HG03196 (cell line): ENCODE measurements around the gene SCAPER.

Experiments
- ATAC-seq: cut with Tn5 transposase; IDR thresholded peaks from one replicate; pipeline ENCODE4 v1.9.1; 2021; ENCODE audit not compliant: unreplicated experiment

Gene SCAPER

DNA sequence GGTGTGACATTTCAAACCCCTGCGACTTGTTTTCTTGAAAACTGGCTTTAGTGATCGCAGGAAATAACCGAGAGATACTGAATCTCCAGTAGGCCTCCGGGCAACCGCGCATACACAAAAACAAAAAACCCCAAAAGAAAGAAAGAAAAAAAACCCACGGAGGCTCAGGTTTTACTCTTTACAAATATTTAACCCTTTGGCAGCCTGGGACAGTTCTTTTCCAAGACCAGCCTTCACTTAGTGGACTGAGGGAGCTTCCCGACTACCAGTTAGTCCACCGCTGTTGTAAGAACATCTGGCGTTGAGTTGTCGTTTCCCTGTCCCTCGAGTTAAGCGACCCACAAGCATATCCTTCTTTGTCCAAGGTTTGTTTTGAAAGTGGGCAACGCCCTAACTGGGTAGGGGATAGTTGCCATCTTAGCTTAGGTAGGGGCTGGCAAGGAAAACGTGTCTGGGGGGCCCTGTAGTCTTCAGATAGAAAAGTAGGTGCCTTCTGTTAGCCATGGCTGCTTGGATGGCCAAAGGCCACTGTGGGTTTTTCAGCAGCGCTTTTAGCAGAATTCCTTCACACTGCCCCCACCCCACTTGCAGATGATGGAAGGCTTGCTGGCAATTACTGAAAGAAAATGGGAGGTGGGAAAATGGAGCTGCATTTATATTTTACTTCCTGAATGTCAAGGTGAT, 561.7 kb downstream of the SCAPER start:
- ATAC-seq, result no peak

DNA sequence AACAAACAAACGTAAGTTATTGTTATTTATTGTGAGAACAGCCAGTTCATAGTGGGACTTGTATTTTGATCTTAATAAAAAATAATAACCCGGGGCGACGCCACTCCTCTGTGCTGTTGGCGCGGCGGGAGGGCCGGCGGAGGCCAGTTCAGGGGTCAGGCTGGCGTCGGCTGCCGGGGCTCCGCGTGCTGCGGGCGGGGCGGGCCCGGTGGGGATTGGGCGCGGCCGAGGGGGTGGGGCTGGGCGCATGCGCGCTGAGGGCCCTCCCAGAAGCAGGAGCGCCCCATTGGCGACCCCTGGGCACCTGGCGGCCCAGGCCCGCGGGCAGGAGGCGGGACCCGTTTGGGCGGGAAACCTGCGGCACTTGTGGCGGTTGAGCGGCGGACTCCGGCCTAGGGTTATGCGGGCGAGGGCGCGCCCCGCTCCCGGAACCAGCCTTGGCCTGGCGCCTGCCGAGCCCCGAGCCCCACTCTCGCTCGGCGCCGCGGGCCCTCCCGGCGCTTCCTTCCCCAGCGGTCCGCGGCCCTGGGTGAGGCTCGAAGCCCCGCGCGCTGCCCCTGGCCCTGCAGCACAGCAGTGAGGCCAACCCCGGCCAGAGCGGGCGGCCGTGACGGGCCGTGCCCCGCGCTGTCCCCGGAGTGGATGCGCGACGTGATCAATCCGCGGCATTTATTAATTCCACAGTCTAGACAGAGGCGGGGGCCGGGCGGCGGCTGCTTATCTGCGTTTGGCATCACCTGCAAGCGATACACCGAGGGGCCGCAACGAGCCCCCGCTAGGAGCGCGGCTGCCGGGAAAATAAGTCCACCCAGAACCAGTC, 562.5 kb downstream of the SCAPER start:
- no peak for ATAC-seq

- no peak for ATAC-seq
Observed at GRCh38 chr15:76342058-76342381, 563.1 kb downstream of the SCAPER start.

DNA sequence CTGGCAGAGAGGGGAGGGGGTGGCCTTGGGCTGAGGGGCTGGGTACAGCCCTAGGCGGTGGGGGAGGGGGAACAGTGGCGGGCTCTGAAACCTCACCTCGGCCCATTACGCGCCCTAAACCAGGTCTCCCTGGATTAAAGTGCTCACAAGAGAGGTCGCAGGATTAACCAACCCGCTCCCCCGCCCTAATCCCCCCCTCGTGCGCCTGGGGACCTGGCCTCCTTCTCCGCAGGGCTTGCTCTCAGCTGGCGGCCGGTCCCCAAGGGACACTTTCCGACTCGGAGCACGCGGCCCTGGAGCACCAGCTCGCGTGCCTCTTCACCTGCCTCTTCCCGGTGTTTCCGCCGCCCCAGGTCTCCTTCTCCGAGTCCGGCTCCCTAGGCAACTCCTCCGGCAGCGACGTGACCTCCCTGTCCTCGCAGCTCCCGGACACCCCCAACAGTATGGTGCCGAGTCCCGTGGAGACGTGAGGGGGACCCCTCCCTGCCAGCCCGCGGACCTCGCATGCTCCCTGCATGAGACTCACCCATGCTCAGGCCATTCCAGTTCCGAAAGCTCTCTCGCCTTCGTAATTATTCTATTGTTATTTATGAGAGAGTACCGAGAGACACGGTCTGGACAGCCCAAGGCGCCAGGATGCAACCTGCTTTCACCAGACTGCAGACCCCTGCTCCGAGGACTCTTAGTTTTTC, 563.6 kb downstream of the SCAPER start:
- ATAC-seq, result no peak

- ATAC-seq, result no peak
Observed at GRCh38 chr15:76340803-76341365, 564.3 kb downstream of the SCAPER start.

- ATAC-seq, result no peak
Observed at GRCh38 chr15:76340198-76340802, 564.8 kb downstream of the SCAPER start.

GRCh38 chr15:76339305-76340197, 565.6 kb downstream of the SCAPER start:
- no peak for ATAC-seq

DNA sequence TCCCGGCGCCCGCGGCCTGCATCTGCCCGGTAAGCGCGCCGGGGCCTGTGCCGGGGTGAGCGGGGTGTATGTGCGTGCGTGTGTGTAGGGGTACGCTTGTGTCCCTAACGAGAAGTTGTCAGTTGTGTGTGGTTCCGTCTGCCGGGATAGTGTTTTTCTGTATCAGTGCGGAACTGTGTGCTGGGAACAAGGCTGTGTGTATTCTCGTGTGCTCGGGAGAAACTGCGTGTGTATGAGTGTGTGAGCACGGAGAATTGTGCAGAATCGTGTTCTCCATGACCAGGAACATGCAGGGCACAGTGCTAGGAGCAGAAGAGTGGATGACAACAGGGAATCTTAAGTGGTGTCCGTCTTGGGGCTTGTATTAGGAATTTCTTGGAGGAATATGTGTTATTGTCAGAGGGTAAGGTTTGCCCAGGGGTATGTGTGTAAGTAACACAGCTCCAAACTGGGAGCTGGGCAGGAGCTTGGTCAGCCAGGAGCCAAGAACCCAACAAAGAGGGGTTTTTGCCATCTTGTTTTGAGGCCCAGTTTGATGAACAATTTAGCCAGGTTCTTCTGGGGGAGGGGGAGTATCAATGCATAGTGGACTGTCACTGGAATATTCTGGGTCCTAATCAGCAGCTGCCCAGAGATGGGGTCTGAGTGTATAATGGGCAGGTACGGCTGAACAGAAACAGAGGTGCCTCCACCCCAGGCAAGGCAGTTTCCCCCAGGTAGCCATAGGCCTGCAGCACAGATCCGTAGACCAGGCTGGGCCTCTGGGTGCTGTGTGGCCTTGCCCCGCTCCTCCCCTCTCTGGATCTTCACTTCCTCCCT, 566.4 kb downstream of the SCAPER start:
- no peak for ATAC-seq

DNA sequence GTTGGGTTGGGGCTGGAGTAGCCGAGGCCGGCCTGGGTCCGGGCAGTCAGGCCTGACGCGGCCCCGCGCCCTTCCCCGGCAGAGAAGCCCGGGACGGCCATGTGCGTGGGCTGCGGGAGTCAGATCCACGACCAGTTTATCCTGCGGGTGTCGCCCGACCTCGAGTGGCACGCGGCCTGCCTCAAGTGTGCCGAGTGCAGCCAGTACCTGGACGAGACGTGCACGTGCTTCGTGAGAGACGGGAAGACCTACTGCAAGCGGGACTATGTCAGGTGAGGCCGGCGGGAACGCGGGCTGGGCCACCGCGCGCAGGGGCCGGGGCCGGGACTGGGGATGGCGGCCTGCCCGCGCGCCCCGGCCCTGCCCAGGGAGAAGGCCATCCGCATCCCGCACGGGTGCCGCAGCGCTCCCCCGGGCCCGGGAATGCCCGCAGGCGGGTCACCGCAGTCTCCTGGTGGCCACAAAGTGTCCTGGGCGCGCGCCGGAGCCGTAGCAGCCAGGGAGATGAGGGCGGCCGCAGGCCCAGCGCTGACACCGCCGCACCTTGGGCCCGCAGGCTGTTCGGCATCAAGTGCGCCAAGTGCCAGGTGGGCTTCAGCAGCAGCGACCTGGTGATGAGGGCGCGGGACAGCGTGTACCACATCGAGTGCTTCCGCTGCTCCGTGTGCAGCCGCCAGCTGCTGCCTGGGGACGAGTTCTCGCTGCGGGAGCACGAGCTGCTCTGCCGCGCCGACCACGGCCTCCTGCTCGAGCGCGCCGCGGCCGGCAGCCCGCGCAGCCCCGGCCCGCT, 567.2 kb downstream of the SCAPER start:
- no peak for ATAC-seq

GRCh38 chr15:76337059-76337695, 568.0 kb downstream of the SCAPER start:
- ATAC-seq, result no peak

DNA sequence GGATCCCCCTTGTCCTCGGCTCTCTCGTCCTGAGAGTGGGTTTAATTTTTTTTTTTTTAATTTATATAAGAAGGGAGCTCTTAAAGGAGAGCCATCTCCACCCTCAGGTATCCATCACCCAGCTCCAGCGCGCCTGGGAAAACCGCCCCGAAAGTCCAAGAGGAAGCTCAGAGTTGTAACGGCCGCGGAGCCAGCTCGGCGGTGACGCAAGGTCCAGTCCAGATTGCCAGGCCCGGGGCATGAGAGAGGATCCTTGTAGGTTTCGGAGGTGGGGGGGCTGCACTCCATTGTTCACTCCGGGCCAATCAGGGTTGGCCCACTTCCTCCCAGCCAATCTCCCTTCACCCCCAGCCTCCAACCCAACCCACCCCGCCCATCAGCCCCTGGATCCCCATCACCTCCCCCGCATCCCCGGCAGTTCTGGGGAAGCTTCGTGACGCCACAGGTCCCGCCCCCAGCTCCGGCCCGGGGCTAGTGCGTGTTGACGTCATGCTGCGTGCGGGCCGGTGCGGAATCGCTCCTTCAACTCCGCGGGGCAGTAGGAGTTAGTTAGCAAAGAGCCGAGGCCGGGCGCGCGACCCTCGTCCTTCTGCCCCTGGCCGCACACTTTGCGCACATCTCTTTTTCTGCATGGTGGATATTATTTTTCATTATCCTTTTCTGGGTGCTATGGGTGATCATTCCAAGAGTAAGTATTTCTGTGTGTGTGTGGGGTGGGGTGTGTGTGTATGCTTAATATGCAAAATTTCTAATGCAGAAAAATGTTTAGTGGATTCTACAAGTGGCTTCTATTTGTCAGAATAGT, 568.7 kb downstream of the SCAPER start, which contains the start of gene ISL2:
Gene ISL2, plus strand, starts transcription at position 520 of the 805 bp plus-strand sequence. Its CDS starts 111 bp downstream, at position 631.
- ATAC-seq, result peak; percentile 50

DNA sequence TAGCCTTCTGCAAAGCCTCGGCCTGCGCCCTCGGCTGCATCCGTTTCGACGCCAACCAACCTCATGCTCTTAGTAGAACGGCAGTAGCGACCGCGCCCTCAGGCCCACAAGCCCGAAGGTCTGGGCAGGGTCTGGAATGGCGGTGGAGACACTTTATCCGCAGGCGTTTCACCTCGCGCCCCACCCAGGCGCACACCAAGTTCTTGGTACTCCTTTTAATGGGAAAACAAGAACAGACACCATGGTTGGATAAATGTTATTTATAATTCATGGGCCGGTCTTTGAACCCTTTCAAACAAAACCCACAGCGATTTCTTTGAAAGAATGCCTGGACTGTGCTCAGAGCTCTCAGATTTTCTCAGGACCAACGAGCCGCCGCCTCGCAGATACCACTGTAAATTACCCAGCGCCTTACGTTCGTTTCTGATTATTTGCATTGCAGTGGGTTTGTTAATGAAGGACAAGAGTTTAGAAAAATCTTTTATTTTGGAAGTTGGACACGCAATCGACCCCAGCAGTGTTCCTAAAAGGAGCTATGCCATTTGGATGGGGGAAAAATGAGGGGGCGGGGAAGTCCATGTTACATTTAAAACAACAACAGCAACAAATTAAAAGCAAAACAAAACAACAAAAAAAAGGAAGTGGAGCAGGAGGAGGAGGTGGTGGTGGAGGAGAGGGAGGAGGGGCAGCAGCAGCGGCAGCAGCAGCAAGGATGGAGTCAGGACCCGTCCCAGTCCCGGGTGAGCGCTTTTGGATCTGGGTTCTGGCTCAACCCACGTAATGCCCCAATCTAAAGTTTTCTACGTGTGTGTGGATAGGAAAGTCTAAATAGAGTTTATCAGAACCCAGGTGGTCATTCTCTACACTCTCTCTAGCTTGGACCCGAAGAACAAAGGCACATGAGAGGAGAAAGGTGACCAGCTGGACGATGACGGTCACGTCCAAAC, 569.6 kb downstream of the SCAPER start:
- ATAC-seq, result no peak

- no peak for ATAC-seq
Observed at GRCh38 chr15:76334438-76335306, 570.5 kb downstream of the SCAPER start.

- ATAC-seq, result no peak
Observed at GRCh38 chr15:76333720-76334437, 571.3 kb downstream of the SCAPER start.
